ENCODE data around the gene ZBED4.
"Not testable (repeated sequence)": the region's sequence is repeated elsewhere in the genome, so short reads cannot be mapped to it uniquely, and the experiment has no call there.

Gene ZBED4

DNA sequence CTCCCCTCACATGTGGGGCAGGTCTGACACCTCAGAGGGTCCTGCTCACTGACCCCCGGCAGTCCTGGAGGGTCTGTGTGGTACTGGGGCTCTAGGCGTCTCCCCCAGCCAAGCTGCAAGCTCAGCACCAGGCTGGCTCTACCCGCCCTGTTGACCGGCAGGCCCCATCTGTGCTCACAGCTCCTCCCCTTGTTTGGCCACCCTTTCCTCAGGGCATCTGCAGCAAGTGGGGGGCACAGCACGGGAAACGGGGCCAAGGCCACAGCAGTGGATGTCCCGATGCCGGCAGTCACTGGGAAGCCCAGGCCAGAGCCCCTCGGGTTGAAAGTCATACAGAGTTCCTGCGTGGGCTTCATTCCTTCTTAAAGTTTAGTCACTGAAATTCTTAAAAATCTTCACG lies 31.9 kb upstream of the ZBED4 start:
- no CpG with 5 or more reads among the region's 11 CpGs for WGBS, 2 donors (ENCODE audit: extremely low coverage in 2 of 2, insufficient read length in 2 of 2, insufficient replicate concordance in 1 of 2)
- not testable (repeated sequence) for H3K4ac ChIP-seq (ENCODE audit: low read length); H2BK5ac ChIP-seq (ENCODE audit: low read length); H3K27ac ChIP-seq (replicated peaks; ENCODE audit: low read length); H3K4me1 ChIP-seq (ENCODE audit: control insufficient read depth in 2 of 2, insufficient read depth in 1 of 2, low read depth in 1 of 2, low read length in 2 of 2); H4K91ac ChIP-seq (ENCODE audit: low read depth, low read length, poor library complexity); H2BK15ac ChIP-seq (ENCODE audit: low read length); DNase-seq (ENCODE audit: low spot score); H3K4me3 ChIP-seq (ENCODE audit: low read length in 2 of 2); H3K9ac ChIP-seq (ENCODE audit: low read depth, low read length, poor library complexity); H3K27me3 ChIP-seq (ENCODE audit: control insufficient read depth in 3 of 3, insufficient read depth in 3 of 3, low read depth in 1 of 3, low read length in 3 of 3); H2BK120ac ChIP-seq (ENCODE audit: low read depth, low read length); H3K14ac ChIP-seq (ENCODE audit: low read length); H2AFZ ChIP-seq (ENCODE audit: low read length); H3K18ac ChIP-seq (ENCODE audit: low read length); H2AK5ac ChIP-seq (ENCODE audit: low read depth, low read length); H4K8ac ChIP-seq (ENCODE audit: low read depth, low read length); H2BK12ac ChIP-seq (ENCODE audit: low read length); H3K9me3 ChIP-seq (replicated peaks in 1 of 2; ENCODE audit: control insufficient read depth in 2 of 2, insufficient read depth in 1 of 2, low read depth in 1 of 2, low read length in 2 of 2); H3K4me2 ChIP-seq (ENCODE audit: insufficient read depth, low read length, poor library complexity, severe bottlenecking)
- H3K36me3 ChIP-seq (replicated peaks in 1 of 2; ENCODE audit: control insufficient read depth in 2 of 2, insufficient read depth in 2 of 2, low read length in 2 of 2) = peaks cover 53 to 90% of the 10 kb centered on the region in 2 donors
- peak overlapping the region; percentile 86 for H3K23ac ChIP-seq (ENCODE audit: low read depth, low read length, poor library complexity)
- peaks cover 35% of the 10 kb centered on the region for H3K79me1 ChIP-seq (ENCODE audit: low read depth, low read length)

- Histone ChIP-seq H3K4me2 (ENCODE audit: insufficient read depth, low read length, poor library complexity, severe bottlenecking) (no peak overlapping the region), H3K4me3 (ENCODE audit: low read length in 2 of 2) (peak overlapping the region in 1 of 2 donors; percentile 9), H2BK12ac (ENCODE audit: low read length) (peak overlapping the region; percentile 22), H3K36me3 (replicated peaks in 1 of 2; ENCODE audit: control insufficient read depth in 2 of 2, insufficient read depth in 2 of 2, low read length in 2 of 2) (peaks cover 42 to 73% of the 10 kb centered on the region in 2 donors), H3K9me3 (replicated peaks in 1 of 2; ENCODE audit: control insufficient read depth in 2 of 2, insufficient read depth in 1 of 2, low read depth in 1 of 2, low read length in 2 of 2) (peaks cover 2 to 4% of the 10 kb centered on the region in 2 donors), H3K9ac (ENCODE audit: low read depth, low read length, poor library complexity) (peak overlapping the region; percentile 60), H3K4me1 (ENCODE audit: control insufficient read depth in 2 of 2, insufficient read depth in 1 of 2, low read depth in 1 of 2, low read length in 2 of 2) (peaks cover 9 to 11% of the 10 kb centered on the region in 2 donors), H4K8ac (ENCODE audit: low read depth, low read length) (no peak overlapping the region), H3K4ac (ENCODE audit: low read length) (no peak overlapping the region), H3K18ac (ENCODE audit: low read length) (no peak overlapping the region), H2BK120ac (ENCODE audit: low read depth, low read length) (no peak overlapping the region), H2BK5ac (ENCODE audit: low read length) (no peak overlapping the region), H2BK15ac (ENCODE audit: low read length) (no peak overlapping the region), H3K23ac (ENCODE audit: low read depth, low read length, poor library complexity) (peak overlapping the region; percentile 31), H4K91ac (ENCODE audit: low read depth, low read length, poor library complexity) (no peak overlapping the region), H2AK5ac (ENCODE audit: low read depth, low read length) (no peak overlapping the region), H3K27me3 (ENCODE audit: control insufficient read depth in 3 of 3, insufficient read depth in 3 of 3, low read depth in 1 of 3, low read length in 3 of 3) (no peaks in the 10 kb centered on the region), H2AFZ (ENCODE audit: low read length) (no peak overlapping the region), H3K14ac (ENCODE audit: low read length) (peak overlapping the region; percentile 21), H3K79me1 (ENCODE audit: low read depth, low read length) (peaks cover 28% of the 10 kb centered on the region), H3K27ac (replicated peaks; ENCODE audit: low read length) (no peak overlapping the region)
- WGBS, 2 donors (ENCODE audit: extremely low coverage in 2 of 2, insufficient read length in 2 of 2, insufficient replicate concordance in 1 of 2) = no CpG with 5 or more reads among the region's 53 CpGs
- DNase-seq (ENCODE audit: low spot score) = no peak
Observed at GRCh38 chr22:49823289-49824045, 30.2 kb upstream of the ZBED4 start.

- Histone ChIP-seq H3K36me3 (replicated peaks in 1 of 2; ENCODE audit: control insufficient read depth in 2 of 2, insufficient read depth in 2 of 2, low read length in 2 of 2) (peaks cover 42 to 65% of the 10 kb centered on the region in 2 donors), H3K79me1 (ENCODE audit: low read depth, low read length) (peaks cover 28% of the 10 kb centered on the region), H3K23ac (ENCODE audit: low read depth, low read length, poor library complexity) (no peak overlapping the region), H4K91ac (ENCODE audit: low read depth, low read length, poor library complexity) (no peak overlapping the region), H3K14ac (ENCODE audit: low read length) (no peak overlapping the region), H2AK5ac (ENCODE audit: low read depth, low read length) (no peak overlapping the region), H3K27ac (replicated peaks; ENCODE audit: low read length) (no peak overlapping the region), H2BK120ac (ENCODE audit: low read depth, low read length) (no peak overlapping the region), H2BK15ac (ENCODE audit: low read length) (no peak overlapping the region), H3K9me3 (replicated peaks in 1 of 2; ENCODE audit: control insufficient read depth in 2 of 2, insufficient read depth in 1 of 2, low read depth in 1 of 2, low read length in 2 of 2) (peaks cover 2 to 10% of the 10 kb centered on the region in 2 donors), H3K9ac (ENCODE audit: low read depth, low read length, poor library complexity) (no peak overlapping the region), H3K4me3 (ENCODE audit: low read length in 2 of 2) (peak overlapping the region in 1 of 2 donors; percentile 32), H3K4ac (ENCODE audit: low read length) (no peak overlapping the region), H3K4me1 (ENCODE audit: control insufficient read depth in 2 of 2, insufficient read depth in 1 of 2, low read depth in 1 of 2, low read length in 2 of 2) (peaks cover 9 to 11% of the 10 kb centered on the region in 2 donors), H2BK12ac (ENCODE audit: low read length) (no peak overlapping the region), H3K27me3 (ENCODE audit: control insufficient read depth in 3 of 3, insufficient read depth in 3 of 3, low read depth in 1 of 3, low read length in 3 of 3) (no peaks in the 10 kb centered on the region), H4K8ac (ENCODE audit: low read depth, low read length) (no peak overlapping the region), H3K18ac (ENCODE audit: low read length) (no peak overlapping the region), H3K4me2 (ENCODE audit: insufficient read depth, low read length, poor library complexity, severe bottlenecking) (no peak overlapping the region), H2BK5ac (ENCODE audit: low read length) (no peak overlapping the region), H2AFZ (ENCODE audit: low read length) (no peak overlapping the region)
- WGBS, 2 donors (ENCODE audit: extremely low coverage in 2 of 2, insufficient read length in 2 of 2, insufficient replicate concordance in 1 of 2) = no CpG with 5 or more reads among the region's 16 CpGs
- DNase-seq (ENCODE audit: low spot score) = no peak
Observed at GRCh38 chr22:49824185-49824925, 29.3 kb upstream of the ZBED4 start.

GRCh38 chr22:49824936-49825335 lies 28.7 kb upstream of the ZBED4 start:
- peak overlapping the region in 1 of 2 donors; percentile 32 for H3K4me3 ChIP-seq (ENCODE audit: low read length in 2 of 2)
- WGBS, 2 donors (ENCODE audit: extremely low coverage in 2 of 2, insufficient read length in 2 of 2, insufficient replicate concordance in 1 of 2) = no CpG with 5 or more reads among the region's 12 CpGs
- H2BK5ac ChIP-seq (ENCODE audit: low read length) = no peak overlapping the region

More at GRCh38 chr22:49824936-49825335, 28.7 kb upstream of the ZBED4 start:
- no peaks in the 10 kb centered on the region for H3K27me3 ChIP-seq (ENCODE audit: control insufficient read depth in 3 of 3, insufficient read depth in 3 of 3, low read depth in 1 of 3, low read length in 3 of 3)
- H3K27ac ChIP-seq (replicated peaks; ENCODE audit: low read length) = no peak overlapping the region
- no peak overlapping the region for H3K4ac ChIP-seq (ENCODE audit: low read length)
- no peak overlapping the region for H4K8ac ChIP-seq (ENCODE audit: low read depth, low read length)
- no peak overlapping the region for H4K91ac ChIP-seq (ENCODE audit: low read depth, low read length, poor library complexity)
- H2BK120ac ChIP-seq (ENCODE audit: low read depth, low read length) = no peak overlapping the region
- peaks cover 28% of the 10 kb centered on the region for H3K79me1 ChIP-seq (ENCODE audit: low read depth, low read length)
- no peak overlapping the region for H2AFZ ChIP-seq (ENCODE audit: low read length)
- H2AK5ac ChIP-seq (ENCODE audit: low read depth, low read length) = no peak overlapping the region
- H3K4me1 ChIP-seq (ENCODE audit: control insufficient read depth in 2 of 2, insufficient read depth in 1 of 2, low read depth in 1 of 2, low read length in 2 of 2) = peaks cover 9 to 11% of the 10 kb centered on the region in 2 donors
- peaks cover 42 to 60% of the 10 kb centered on the region in 2 donors for H3K36me3 ChIP-seq (replicated peaks in 1 of 2; ENCODE audit: control insufficient read depth in 2 of 2, insufficient read depth in 2 of 2, low read length in 2 of 2)
- DNase-seq (ENCODE audit: low spot score) = no peak
- H3K23ac ChIP-seq (ENCODE audit: low read depth, low read length, poor library complexity) = no peak overlapping the region
- H3K9me3 ChIP-seq (replicated peaks in 1 of 2; ENCODE audit: control insufficient read depth in 2 of 2, insufficient read depth in 1 of 2, low read depth in 1 of 2, low read length in 2 of 2) = peaks cover 2 to 13% of the 10 kb centered on the region in 2 donors
- H2BK15ac ChIP-seq (ENCODE audit: low read length) = no peak overlapping the region
- no peak overlapping the region for H3K4me2 ChIP-seq (ENCODE audit: insufficient read depth, low read length, poor library complexity, severe bottlenecking)
- H2BK12ac ChIP-seq (ENCODE audit: low read length) = no peak overlapping the region
- no peak overlapping the region for H3K9ac ChIP-seq (ENCODE audit: low read depth, low read length, poor library complexity)
- H3K14ac ChIP-seq (ENCODE audit: low read length) = no peak overlapping the region
- H3K18ac ChIP-seq (ENCODE audit: low read length) = no peak overlapping the region

Measured in neuronal stem cell (in vitro differentiated cells).